Dermis microvascular lymphatic vessel endothelial cell (primary cell): ENCODE data around the gene RASSF3. TPM values are rescaled to one million over a fixed set of nuclear protein-coding genes. Genes with fewer than 3 reads are reported as not detected.
"Not testable (repeated sequence)": the region's sequence is repeated elsewhere in the genome, so short reads cannot be mapped to it uniquely, and the experiment has no call there.

Experiments used
- DNase-seq, 2 donors: peaks; one replicate each; pipeline versions ENCODE4 v3.0.0 to v3.0.0-alpha.2; 2010; ENCODE audit warnings: low read depth in 2 of 2
- total RNA-seq: library from RNA; depleted of rRNA; stranded (reverse); fragments of >200 nt; gene quantifications from 2 replicates; pipeline ENCODE4 v1.2.1, GENCODE V29; 2014

The RASSF3 gene
- total RNA-seq, 1 donor from 2014 or later: 18.1 TPM

DNA sequence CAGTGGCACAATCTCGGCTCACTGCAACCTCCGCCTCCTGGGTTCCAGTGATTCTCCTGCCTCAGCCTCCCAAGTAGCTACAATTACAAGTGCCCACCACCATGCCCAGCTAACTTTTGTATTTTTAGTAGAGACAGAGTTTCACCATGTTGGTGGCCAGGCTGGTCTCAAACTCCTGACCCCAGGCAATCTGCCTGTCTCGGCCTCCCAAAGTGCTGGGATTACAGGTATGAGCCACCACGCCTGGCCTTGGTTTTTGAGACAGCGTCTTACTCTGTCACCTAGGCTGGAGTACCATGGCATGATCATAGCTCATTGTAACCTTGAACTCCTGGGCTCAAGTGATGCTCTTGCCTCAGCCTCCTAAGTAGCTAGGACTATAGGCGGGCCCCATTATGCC lies 79.9 kb downstream of the RASSF3 start:
- not testable (repeated sequence) for DNase-seq

DNA sequence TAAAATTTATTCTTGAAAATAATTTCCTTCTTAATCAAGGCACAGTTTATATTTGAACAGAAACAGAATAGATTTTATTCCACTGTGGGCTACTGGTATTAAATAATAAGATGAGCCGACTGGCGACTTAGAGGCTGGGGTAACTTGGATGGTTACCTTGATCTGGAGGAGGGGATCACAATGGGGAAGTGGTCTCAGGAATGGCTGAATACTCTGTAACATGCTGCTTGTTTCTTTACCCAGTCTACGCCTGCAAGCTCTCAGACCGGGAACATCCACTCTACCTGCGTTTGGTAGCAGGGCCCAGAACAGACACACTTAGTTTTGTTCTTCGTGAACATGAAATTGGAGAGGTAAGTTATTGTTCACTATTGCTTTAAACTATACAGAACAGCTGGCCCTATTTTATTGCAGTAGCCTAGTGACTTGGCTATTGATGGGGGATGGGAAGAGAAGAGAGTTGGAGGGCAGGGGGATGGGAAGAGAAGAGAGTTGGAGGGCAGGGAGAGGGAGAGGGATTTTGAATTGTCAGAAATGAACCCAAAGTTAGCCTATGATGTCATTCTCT lies 81.0 kb downstream of the RASSF3 start:
- DNase-seq: no peak

DNA sequence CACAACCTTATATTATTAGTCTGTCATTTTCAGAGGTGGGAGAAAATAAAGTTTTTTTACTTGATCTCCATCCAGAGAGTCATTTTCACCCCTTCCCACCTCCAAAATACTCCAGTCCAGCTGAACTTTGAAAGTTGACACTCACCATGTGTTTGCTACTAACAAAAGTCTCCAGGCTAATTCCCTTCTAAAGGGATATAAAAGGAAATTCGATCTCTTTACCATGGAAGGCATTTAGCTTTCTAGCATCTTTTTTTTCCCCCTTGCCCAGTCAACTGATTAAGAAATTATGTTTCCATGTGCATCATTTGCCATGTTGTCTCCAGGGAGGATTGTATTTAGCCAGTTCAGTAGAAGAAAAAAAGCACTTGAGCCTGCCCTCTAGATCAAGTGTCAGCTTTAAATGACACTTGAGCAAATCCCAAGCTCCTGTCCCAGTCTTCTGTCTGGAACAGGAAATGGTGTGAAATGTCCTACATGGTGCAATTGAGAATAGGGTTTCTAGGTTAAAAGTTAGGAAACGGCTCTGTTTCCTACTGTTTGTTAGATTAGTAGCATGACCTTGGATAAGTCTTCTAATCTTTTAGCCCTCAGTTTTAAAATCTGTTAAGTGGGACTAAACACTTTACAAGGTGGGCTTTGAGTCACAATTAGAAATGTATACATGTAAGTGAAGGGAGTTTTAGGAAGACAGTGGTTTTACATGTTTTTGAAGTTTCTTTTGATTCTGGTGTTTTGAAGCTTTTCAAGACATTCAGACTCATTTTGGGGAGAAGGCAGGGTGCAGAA lies 81.7 kb downstream of the RASSF3 start:
- DNase-seq: no peak

DNA sequence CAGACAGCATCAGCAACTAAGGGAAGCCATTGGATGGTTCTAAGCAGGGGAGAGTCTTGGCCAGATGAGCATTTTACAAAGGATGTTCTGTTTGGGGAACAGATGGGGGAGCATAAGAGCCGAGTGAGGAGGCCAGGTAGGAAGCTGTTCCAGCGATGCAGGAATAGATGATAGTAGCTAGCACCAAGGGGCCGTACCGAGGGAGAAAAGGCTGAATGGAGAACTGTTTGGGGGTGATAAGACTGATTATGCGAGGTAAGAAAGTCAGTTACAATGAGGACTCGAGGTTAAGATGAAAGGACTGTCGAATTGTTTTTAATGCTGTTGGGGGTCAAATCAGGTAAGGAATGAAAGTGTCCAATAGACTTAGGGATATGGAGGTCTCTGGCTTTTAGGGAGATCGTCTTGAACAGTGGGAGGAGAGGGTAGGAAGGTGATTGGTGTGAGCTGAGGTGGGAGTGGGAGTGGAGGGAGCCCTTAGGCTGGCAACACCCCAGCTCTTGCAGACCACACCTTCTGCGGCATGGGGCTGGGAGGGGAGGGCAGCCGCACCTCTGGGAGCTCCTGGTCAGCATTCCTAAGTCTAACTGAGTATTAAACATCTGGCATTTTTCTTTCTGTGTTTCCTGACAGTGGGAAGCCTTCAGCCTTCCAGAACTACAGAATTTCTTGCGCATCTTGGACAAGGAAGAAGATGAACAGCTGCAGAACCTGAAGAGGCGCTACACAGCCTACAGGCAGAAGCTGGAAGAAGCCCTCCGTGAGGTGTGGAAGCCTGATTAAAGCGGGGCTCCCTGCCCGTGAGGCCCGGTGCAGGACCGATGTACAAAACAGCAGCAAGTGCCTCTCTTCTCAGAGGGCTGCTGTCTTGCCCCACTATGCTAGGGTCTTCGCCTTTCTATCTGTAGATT lies 84.1 kb downstream of the RASSF3 start:
- DNase-seq: no peak

DNA sequence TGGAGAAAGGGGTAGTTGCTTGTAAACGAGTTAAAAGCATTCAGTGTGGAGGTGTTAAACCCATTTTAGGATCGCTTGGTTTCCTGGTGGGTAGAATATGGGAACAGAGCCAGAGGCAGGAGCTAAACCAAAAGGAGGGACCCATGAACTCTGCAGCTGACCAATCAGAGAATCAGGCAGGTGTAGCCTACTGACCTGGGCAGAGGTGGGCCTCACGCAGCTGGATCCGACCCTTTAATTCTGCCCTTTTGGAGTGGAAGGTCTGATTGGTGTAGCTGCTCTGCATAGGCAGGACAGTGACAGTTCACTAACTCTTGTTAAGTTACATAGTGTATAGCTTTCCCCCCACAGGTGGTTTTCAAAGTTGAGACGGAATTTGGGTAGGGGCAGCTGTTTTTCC lies 85.3 kb downstream of the RASSF3 start:
- no peak for DNase-seq

DNA sequence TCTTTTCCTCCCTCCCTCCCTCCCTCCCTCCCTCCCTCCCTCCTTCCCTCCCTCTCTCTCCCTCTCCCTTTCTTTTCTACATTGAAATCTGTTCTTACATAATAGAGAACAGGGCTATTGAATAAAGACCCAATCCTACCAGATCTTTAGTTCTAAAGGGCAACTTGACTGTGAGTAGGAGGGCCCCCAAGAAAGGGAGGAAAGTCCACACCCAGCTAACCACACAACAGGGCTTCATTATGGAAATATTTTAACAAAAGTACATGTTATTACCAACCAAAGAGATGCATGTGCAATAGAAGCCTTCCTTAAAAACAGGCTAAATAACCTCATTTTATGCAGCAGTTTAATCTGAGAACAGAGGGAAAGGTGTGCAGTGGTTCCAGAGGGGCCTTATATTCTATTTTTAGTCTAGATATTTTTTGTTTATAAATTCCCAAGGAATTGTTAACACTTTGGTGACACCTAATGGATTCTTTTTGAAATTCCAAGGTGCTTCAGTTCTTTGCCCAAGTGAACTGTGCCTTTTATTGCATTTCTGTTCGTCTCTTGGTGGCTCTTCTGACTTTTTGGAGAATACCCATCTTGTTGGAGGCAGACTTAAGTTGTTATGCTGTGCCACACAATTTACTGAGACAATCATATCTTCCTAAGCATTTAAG lies 85.9 kb downstream of the RASSF3 start:
- DNase-seq: peak in 1 of 2 donors; percentile 42

DNA sequence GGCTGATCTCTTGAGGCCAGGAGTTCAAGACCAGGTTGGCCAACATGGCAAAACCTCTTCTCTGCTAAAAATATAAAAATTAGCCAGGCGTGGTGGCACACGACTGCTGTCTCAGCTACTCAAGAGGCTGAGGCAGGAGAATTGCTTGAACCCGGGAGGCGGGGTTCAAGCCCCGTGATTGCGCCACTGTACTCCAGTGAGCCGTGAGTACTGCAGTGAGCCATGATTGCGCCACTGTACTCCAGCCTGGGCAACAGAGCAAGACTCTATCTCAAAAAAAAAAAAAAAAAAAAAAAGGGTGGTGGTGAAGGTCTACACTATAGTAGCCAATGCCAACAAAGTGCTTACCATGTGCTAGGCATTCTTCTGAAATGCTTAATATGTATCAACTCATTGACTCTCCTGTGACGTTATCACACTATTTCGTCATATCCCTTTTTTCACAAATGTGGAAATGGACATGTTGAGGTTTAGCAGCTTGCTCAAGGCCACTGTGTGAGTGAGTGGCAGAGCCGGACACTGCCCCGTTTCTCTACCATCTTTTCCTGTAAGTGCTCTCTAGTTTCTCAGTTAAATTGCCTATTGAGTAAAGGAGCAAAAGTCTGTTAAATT lies 89.3 kb downstream of the RASSF3 start:
- no peak for DNase-seq

DNA sequence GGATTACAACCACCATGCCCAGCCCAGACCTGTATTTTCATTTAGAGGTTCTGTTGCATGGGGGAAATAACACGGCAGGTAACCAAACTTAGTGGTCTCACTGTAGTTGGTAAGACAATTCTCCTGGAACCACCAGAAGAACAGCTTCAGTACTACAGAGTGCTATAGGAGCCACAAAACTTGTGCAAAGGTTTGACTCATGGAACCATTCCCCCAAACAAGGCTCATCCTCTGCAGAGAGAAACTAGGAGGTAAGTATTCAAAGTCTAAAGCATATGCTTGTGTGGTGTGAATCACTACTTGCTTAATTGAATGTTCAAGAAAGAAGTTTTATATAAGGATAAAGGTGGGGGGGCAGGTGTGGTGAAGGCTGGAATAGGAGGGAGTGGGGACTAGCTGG lies 90.2 kb downstream of the RASSF3 start:
- DNase-seq: no peak

DNA sequence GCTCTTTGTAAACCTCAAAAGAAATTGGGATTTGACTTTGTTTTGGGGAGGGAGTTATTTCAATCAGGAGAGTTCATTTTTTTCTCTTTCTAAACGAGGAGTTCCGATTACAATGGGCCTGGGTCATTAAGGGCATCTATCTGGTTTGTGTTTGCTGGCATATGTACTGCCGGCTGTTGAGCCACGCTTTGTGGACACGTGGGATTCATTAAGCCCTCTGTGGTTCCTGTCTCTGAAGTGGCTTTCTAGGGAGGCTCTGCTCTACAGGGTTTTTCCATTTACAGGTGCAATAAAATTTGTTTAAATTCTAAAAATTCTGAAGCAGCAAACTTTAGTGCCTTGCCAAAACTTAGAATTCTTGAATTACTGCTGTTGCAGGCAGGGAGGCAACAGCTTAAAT lies 91.0 kb downstream of the RASSF3 start:
- DNase-seq: peak; percentile 16 to 33

DNA sequence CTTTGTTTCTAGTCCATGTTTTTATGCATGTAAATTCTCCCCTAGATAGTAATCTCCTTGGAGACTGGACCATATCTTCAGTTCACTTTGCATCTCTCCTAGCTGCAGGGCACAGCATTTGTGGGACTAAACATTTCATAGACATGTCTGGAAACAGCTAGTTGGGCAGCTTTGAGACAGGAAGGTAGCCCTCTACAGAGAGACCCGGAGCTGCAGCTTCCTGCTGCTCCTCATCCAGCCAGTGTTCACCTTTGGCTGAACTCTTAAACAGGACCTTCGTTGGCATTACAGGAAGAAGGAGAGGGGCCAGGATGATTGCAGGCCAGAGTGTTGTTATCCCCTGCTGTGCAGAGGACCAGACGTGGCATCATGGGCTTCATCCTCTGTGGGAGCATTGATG lies 96.0 kb downstream of the RASSF3 start:
- peak; percentile 18 to 55 for DNase-seq

DNA sequence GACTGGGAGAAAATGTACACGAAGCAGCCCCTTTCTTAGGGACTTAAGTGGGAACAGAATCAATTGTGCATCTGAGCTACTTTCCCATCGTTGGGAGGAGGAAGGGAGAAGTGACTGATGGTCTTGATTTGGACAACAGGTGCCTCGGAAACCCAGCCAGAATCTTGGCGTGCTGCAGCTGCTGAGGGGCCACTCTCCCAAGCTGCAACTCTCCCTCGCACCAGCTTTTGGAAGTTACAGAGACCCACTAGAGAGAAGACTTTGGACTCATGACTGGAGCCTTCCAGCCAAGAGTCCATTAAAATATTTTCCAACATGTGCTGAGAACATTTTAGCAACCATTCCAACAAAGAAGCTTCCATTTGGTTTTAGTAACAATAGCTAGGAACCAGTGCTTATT lies 96.6 kb downstream of the RASSF3 start:
- DNase-seq: no peak

DNA sequence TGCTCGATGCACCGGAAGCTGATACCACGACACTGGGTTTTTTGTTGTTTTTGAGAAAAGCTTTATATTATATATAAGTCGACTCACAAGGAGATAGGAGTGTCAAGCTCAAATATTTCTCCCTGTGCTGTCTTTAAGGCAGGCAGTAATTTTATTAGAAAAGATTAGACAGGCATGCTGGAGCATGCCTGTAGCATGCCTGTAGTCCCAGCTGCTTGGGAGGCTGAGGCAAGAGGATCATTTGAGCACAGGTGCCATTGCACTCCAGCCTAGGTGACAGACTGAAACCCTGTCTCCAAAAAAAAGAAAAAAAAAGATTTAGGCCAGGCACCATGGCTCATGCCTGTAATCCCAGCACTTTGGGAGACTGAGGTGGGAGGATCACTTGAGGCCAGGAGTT lies 97.1 kb downstream of the RASSF3 start:
- DNase-seq: no peak

DNA sequence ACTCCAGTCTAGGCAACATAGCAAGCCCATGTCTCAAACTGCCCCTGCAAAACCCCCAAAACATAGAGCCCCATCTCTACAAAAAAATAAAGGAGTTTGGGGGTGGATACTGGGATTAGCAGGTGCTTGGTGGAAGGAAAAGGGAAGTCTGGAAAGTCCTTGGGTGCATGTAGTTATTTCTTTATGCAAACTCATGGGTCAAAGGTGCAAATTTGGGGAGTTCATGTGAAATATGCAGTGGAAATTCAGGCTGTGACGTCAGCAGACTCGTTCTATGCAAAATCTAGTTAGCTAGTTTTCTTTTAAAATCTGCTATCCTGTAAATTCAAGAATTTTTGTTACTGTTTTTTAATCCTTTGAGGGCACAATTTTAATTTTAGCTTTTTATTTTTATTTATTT lies 97.6 kb downstream of the RASSF3 start:
- DNase-seq: no peak

DNA sequence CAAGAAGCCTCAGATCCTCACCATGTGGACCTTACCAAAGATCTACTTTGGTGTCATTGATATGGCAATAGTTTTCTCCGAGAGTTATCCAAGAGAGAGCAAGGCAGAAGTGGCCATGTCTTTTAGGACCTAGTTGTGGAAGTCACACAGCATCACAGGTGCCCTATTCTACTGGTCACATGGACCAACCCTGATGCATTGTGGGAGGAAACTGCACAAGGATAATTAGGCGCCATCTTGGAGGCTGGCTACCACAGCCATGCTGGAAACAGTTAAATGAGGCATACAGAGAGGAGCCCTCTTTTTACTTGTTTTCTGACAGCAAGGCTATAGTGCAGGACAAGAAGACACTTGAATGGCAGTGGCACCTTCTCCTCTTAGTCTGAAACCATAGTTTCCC lies 99.1 kb downstream of the RASSF3 start:
- DNase-seq: no peak

DNA sequence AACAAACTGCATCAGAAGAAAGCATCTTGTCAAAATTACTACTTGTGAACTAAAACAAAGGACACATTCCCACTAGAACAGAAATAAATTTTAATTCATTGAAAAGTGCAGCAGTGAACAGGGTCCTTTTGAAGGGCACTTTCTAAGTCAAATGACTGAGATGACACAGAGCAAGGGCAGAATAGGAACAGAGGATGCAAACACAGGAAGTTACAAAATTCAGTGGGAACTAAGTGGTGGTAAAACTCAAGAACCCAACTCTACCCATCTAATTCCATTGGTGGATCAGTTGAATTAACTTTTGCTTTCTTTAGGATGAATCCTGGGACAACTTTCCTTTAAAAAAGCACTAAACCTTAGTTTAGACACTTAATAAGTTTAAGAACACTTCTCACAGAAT lies 103.1 kb downstream of the RASSF3 start:
- DNase-seq: no peak

DNA sequence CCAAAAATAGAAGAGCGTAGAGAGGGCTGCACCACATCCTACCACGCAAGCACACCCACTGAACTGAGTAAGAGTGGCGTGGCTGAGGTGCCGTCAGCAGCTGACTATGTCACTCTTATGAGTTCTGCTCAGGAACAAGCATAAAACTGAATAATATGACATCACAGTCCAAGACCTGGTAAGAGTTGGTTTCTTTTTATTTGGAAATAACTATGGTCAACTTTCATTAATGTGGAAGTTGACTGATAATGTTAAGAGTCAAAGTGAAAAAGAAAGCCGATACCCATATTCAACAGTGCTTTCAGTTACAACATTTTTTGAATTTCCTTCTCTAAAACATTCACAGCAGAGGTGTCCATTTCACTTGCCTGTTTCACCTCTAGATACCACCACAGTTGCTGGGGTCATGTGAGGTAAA lies 104.3 kb downstream of the RASSF3 start:
- DNase-seq: no peak

DNA sequence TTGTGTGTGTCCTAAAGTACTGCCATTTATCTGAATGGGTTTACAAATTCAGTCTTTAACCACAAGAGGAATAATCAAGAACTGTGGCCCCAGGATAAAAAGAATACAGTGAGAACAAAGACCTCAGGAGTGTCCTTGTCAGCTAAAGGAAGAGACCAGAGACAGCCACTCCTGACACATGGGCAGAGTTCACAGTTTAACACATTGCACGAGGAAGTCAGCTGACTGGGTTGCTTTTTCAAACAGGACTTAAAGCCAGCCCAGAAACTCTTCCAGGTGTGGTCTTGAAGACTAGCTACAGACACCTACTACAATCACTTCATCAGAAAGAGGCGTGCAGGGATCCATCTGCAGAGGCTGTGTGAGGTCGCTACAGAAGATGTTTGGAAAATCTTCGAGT lies 106.1 kb downstream of the RASSF3 start:
- DNase-seq: no peak

DNA sequence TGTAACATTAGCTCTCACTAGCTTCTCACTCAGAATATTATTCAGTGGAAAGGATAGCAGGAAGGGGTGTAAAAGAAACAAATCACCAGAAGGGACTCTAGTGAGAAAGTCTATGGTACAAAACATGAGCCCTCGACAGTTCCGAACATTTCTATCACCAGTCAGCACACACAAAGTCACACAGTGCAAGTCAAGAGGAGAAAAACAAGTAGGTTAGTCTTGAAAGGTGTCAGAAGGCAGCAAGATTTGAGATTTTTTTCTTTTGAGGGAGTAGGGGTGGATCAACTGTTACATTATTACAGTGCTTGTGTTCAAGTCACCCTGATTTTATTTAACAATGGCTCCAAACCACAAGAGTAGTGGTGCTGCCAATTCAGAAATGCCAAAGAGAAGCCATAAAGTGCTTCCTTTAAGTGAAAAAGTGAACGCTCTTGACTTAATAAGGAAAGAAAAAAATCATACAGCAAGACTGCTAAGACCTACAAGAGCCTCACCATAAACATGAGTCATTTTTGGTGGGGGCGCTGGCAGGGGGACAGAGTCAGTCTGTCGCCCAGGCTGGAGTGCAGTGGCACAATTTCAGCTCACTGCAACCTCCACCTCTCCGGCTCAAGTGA lies 106.7 kb downstream of the RASSF3 start:
- DNase-seq: no peak

DNA sequence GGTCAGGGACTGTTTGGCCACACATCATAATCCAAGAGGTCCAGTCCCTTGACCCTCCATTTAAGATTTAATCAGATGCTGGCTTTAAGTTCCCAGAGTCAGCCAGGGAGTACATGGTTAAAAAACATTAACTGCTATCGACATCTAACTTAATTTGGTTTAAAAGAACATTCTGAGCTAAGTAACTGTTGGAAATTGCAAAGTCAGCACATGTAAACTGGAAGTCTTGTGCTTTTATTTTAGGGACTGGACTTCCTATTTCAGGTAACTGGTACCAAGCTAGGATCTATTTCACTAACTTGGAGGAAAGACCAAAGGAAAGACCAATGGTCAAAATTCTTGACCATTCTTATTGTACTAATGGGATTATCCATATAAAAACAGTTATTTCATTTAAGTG lies 108.4 kb downstream of the RASSF3 start:
- DNase-seq: no peak

DNA sequence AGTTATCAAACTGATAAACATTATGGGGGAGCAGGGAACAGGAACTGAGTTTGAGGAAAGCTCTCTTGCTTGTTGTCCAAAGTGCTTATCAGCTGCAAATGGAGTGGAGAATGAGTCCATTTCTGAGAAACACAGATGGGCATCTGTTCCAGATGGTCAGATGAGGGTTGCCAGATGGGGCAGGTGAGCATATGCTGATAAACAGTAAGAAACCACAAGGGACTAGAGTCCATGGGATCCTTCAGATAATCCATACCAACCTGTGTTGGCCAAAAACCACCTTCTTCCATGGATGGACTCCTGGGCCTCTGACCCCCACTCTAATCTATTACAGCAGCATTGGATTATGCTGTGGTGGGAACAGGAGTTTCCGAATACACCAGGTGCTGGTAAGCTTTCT lies 110.6 kb downstream of the RASSF3 start:
- no peak for DNase-seq

DNA sequence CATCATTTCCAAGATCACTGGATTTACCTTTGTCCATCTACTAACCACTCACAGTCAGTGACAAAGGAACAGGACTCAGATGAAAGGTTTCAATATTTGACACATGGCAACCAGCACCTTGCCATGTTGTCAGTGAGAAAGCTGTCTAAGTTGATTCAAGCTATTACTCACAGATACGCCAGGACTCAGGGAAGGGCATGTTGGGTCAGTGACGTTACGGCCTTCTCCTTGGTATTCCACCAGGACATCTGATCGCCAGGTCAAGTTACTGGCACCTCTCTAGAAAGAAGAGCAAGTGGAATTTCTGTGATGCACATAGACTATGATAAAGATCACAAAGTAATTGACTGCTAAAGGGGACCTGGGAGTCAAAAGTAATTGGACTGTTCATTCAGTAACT lies 112.5 kb downstream of the RASSF3 start:
- no peak for DNase-seq
